Esophagus squamous epithelium (tissue), 5 donors: ENCODE results near the gene IL17RE. TPM values are rescaled to one million over a fixed set of nuclear protein-coding genes. Genes with fewer than 3 reads are reported as not detected.

Experiments
- DNase-seq: peaks from one replicate; lab custom pipeline; 2025; lab: John Stamatoyannopoulos, UW
- H3K27ac ChIP-seq, 4 donors: fragments of 200-600 bp; sonication (generic); one replicate each; pipeline ENCODE4 v1.5.1; 2016 to 2019; ENCODE audit warnings: mild to moderate bottlenecking in 1 of 4
- H3K27me3 ChIP-seq, 4 donors: fragments of 200-600 bp; sonication (generic); 1 replicate in 3 of 4; 2 replicates in 1 of 4; pipeline versions ENCODE4 v1.5.1 to v1.6.0; 2017 to 2021; ENCODE audit warnings: antibody characterized with exemption in 1 of 4
- H3K36me3 ChIP-seq, 3 donors: fragments of 200-600 bp; sonication (generic); one replicate each; pipeline ENCODE4 v1.5.1; 2016 to 2019
- H3K4me1 ChIP-seq, 3 donors: fragments of 200-600 bp; sonication (generic); one replicate each; pipeline ENCODE4 v1.5.1; 2017 to 2019
- H3K4me3 ChIP-seq, 4 donors: fragments of 200-600 bp; sonication (generic); 1 replicate in 3 of 4; 2 replicates in 1 of 4; pipeline ENCODE4 v1.5.1; 2016 to 2019; ENCODE audit warnings: mild to moderate bottlenecking in 2 of 4, moderate library complexity in 1 of 4
- H3K9me3 ChIP-seq, 3 donors: fragments of 200-600 bp; sonication (generic); one replicate each; pipeline ENCODE4 v1.5.1; 2016 to 2019
- CTCF ChIP-seq, 6 experiments: fragments of 450-650 bp in 4 of 6; fragments of 200-600 bp in 2 of 6; sonication (generic) in 2 of 6; IDR thresholded peaks; one replicate each; pipeline ENCODE4 v1.5.1; 2016 to 2019; ENCODE audit warnings: antibody characterized with exemption in 6 of 6, mild to moderate bottlenecking in 4 of 6, moderate library complexity in 4 of 6
- POLR2A ChIP-seq, 4 donors: fragments of 450-650 bp; IDR thresholded peaks; one replicate each; pipeline ENCODE4 v1.6.1; 2017; ENCODE audit warnings: antibody characterized with exemption in 4 of 4, mild to moderate bottlenecking in 4 of 4, moderate library complexity in 3 of 4
- WGBS, 2 donors: methylation state at CpG; one replicate each; pipeline ENCODE4 v1.1.5; 2018; 5-methylcytosine and 5-hydroxymethylcytosine counted together
- intact Hi-C: fragments of 100-400 bp; cut with DNase I; formaldehyde crosslinking; loops from one replicate; pipeline ENCODE4 v1.15.0; 2022
- total RNA-seq, 4 donors: library from RNA; depleted of rRNA; stranded (reverse); fragments of >200 nt; gene quantifications; one replicate each; pipeline ENCODE4 v1.1.0, GENCODE V29; 2016
- donor health status: DM: yes; HTN: yes; CAD: no.

Gene IL17RE
- total RNA-seq, 4 donors from 2014 or later, result 7.5 to 15.3 (median 12.1) TPM

DNA sequence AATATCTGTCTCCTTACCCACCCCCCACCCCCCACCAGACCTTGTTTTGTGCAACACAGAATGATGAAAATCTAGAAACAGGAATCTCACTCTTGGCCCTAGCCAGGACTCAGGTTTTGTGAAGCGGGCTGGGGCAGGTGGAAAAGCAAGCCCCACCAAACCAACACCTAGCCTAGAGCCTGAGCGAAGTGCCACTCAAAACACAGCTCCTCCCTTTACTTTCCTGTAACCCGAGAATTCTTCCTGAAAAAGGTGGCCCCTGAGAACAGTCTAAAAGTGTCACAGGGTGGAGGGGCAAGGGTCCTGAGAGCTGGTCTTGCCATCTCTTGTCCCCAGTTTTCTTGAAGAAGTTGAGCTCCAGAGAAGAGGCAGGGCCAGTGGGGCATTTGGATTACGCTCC lies 41.4 kb upstream of the IL17RE start:
- no peak overlapping the region for H3K4me3 ChIP-seq
- no peaks in the 10 kb centered on the region for H3K36me3 ChIP-seq
- no peak for DNase-seq
- no peak overlapping the region for H3K27ac ChIP-seq
- H3K4me1 ChIP-seq, result peaks cover 10 to 34% (median 14%) of the 10 kb centered on the region in 3 donors
- H3K9me3 ChIP-seq, result no peaks in the 10 kb centered on the region
- peaks cover 0 to 20% (median 0%) of the 10 kb centered on the region in 4 donors for H3K27me3 ChIP-seq
- intact Hi-C loops, result no loop called here
- TF ChIP-seq CTCF (IDR thresholded peaks at IDR 0.05), result no peak
- no peak for TF ChIP-seq POLR2A (IDR thresholded peaks at IDR 0.05)
- WGBS, 2 donors, result 82 to 100% methylated on average over 1 to 2 of the region's 4 CpGs

- WGBS, 2 donors, result 85 to 92% methylated on average over 3 to 5 of the region's 5 CpGs
- DNase-seq, result no peak
- H3K9me3 ChIP-seq, result no peaks in the 10 kb centered on the region
- H3K36me3 ChIP-seq, result no peaks in the 10 kb centered on the region
- peaks cover 0 to 20% (median 0%) of the 10 kb centered on the region in 4 donors for H3K27me3 ChIP-seq
- intact Hi-C loops, result no loop called here
- peak overlapping the region in 2 of 4 donors; percentile 81 to 93 for H3K27ac ChIP-seq
- TF ChIP-seq CTCF (IDR thresholded peaks at IDR 0.05) (no peak), POLR2A (IDR thresholded peaks at IDR 0.05) (no peak)
- peaks cover 10 to 34% (median 14%) of the 10 kb centered on the region in 3 donors for H3K4me1 ChIP-seq
- H3K4me3 ChIP-seq, result no peak overlapping the region
These were observed 41.0 kb upstream of the IL17RE start for GRCh38 chr3:9861626-9862130.

DNA sequence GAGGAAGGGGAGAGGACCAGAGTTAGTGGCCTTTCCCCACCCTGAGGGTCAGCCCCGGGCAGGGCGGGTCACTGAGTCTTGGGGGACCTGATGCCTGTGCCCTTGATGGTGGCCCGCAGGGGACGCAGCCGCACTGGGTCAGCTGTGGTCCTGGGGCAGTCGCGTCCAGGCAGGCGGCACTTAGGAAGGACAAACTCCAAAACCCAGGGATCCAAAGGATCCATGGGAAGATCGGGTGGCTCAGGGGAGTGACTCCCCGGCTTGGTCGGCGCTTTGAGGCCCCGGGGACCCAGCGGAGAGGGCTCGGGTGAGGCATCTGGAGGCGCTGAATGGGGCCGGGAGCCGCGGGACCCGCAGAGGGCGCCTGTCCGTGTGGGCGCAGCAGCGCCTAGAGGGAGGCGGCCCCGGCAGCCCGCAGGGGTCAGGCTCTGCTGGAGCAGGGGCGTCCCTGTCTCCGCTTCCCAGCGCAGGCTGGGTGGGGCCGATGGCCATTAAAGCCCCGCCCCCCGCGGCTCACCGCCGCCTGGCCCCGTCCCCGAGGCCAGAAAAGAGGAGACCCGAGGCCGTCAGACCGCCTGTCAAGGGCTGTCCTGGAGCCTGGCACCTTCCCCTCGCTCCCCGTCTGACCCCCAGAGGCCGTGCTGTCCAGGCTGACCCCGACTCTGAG lies 40.1 kb upstream of the IL17RE start:
- Histone ChIP-seq H3K27ac (peak overlapping the region; percentile 52 to 93 (median 78)), H3K4me3 (peak overlapping the region; percentile 24 to 59 (median 42)), H3K36me3 (no peaks in the 10 kb centered on the region), H3K9me3 (no peaks in the 10 kb centered on the region), H3K27me3 (peaks cover 0 to 20% (median 0%) of the 10 kb centered on the region in 4 donors), H3K4me1 (peaks cover 10 to 34% (median 14%) of the 10 kb centered on the region in 3 donors)
- intact Hi-C loops, result no loop called here
- no peak for DNase-seq
- TF ChIP-seq CTCF (IDR thresholded peaks at IDR 0.05) (peak in 4 of 6 experiments; percentile 33 to 47 (median 41)), POLR2A (IDR thresholded peaks at IDR 0.05) (no peak)
- WGBS, 2 donors, result 5 to 80% methylated on average over 1 to 4 of the region's 45 CpGs

- H3K4me1 ChIP-seq, result peaks cover 10 to 34% (median 14%) of the 10 kb centered on the region in 3 donors
- DNase-seq, result no peak
- H3K9me3 ChIP-seq, result no peaks in the 10 kb centered on the region
- peak overlapping the region; percentile 24 to 59 (median 42) for H3K4me3 ChIP-seq
- intact Hi-C loops, result no loop called here
- no peak for TF ChIP-seq CTCF (IDR thresholded peaks at IDR 0.05)
- TF ChIP-seq POLR2A (IDR thresholded peaks at IDR 0.05), result no peak
- WGBS, 2 donors, result 71 to 85% methylated on average over 4 to 11 of the region's 22 CpGs
- peaks cover 0 to 20% (median 0%) of the 10 kb centered on the region in 4 donors for H3K27me3 ChIP-seq
- H3K27ac ChIP-seq, result peak overlapping the region; percentile 52 to 93 (median 78)
- no peaks in the 10 kb centered on the region for H3K36me3 ChIP-seq
These were observed 39.4 kb upstream of the IL17RE start for GRCh38 chr3:9863058-9863772.
